Measurements from ENCODE around the gene EGFL6.
"Not testable (repeated sequence)": the region's sequence is repeated elsewhere in the genome, so short reads cannot be mapped to it uniquely, and the experiment has no call there.

The EGFL6 gene

GRCh38 chrX:13598877-13599276 lies 29.5 kb downstream of the EGFL6 start:
- no peak for DNase-seq

- no peak for DNase-seq
These were observed 30.1 kb downstream of the EGFL6 start for GRCh38 chrX:13599491-13599890.

GRCh38 chrX:13605611-13606010 lies 36.2 kb downstream of the EGFL6 start:
- DNase-seq = no peak

- no peak for DNase-seq
These were observed 38.1 kb downstream of the EGFL6 start for GRCh38 chrX:13607331-13607995.

- no peak for DNase-seq
These were observed 38.6 kb downstream of the EGFL6 start for GRCh38 chrX:13607996-13608365.

- DNase-seq = no peak
These were observed 44.8 kb downstream of the EGFL6 start for GRCh38 chrX:13614154-13614553.

GRCh38 chrX:13620207-13620606 lies 50.8 kb downstream of the EGFL6 start:
- DNase-seq = no peak

GRCh38 chrX:13622401-13622964 lies 53.1 kb downstream of the EGFL6 start:
- DNase-seq = no peak

GRCh38 chrX:13627306-13627705 lies 57.9 kb downstream of the EGFL6 start:
- DNase-seq = no peak

GRCh38 chrX:13637224-13637623 lies 67.8 kb downstream of the EGFL6 start:
- not testable (repeated sequence) for DNase-seq

GRCh38 chrX:13638021-13638420 lies 68.6 kb downstream of the EGFL6 start:
- no peak for DNase-seq

GRCh38 chrX:13638826-13639225 lies 69.4 kb downstream of the EGFL6 start:
- no peak for DNase-seq

- not testable (repeated sequence) for DNase-seq
These were observed 72.3 kb downstream of the EGFL6 start for GRCh38 chrX:13641684-13642083.

- DNase-seq = no peak
These were observed 76.2 kb downstream of the EGFL6 start for GRCh38 chrX:13645464-13646153.

GRCh38 chrX:13646154-13646549 lies 76.8 kb downstream of the EGFL6 start:
- peak; percentile 24 for DNase-seq

GRCh38 chrX:13647709-13648212 lies 78.4 kb downstream of the EGFL6 start:
- peak; percentile 7 for DNase-seq

- not testable (repeated sequence) for DNase-seq
These were observed 78.9 kb downstream of the EGFL6 start for GRCh38 chrX:13648336-13648735.

- DNase-seq = no peak
These were observed 80.4 kb downstream of the EGFL6 start for GRCh38 chrX:13649838-13650237.

- DNase-seq = no peak
These were observed 80.9 kb downstream of the EGFL6 start for GRCh38 chrX:13650318-13650717.

GRCh38 chrX:13651150-13651549 lies 81.7 kb downstream of the EGFL6 start:
- DNase-seq = no peak

GRCh38 chrX:13652287-13652793 lies 82.9 kb downstream of the EGFL6 start:
- no peak for DNase-seq

- peak; percentile 94 for DNase-seq
These were observed 83.7 kb downstream of the EGFL6 start, which contains the start of gene TCEANC for GRCh38 chrX:13652850-13653693. Gene TCEANC (plus strand): TSS chrX:13653141. CDS start chrX:13662509, 9,368 bp downstream.

GRCh38 chrX:13654116-13654515 lies 84.7 kb downstream of the EGFL6 start:
- no peak for DNase-seq

All from GDM1 (cell line).